NCI-H345 treated with DMSO at 0.1 percent for 48 hours (cell line): ENCODE data around the gene HYLS1.
A peak's percentile ranks its signal among the peaks of the same experiment; 100 is the strongest.
"Not testable (repeated sequence)": the region's sequence is repeated elsewhere in the genome, so short reads cannot be mapped to it uniquely, and the experiment has no call there.

Source experiments
- DNase-seq: peaks from one replicate; lab custom pipeline; 2025; ENCODE audit not compliant: unreplicated experiment; lab: John Stamatoyannopoulos, UW

The HYLS1 gene

DNA sequence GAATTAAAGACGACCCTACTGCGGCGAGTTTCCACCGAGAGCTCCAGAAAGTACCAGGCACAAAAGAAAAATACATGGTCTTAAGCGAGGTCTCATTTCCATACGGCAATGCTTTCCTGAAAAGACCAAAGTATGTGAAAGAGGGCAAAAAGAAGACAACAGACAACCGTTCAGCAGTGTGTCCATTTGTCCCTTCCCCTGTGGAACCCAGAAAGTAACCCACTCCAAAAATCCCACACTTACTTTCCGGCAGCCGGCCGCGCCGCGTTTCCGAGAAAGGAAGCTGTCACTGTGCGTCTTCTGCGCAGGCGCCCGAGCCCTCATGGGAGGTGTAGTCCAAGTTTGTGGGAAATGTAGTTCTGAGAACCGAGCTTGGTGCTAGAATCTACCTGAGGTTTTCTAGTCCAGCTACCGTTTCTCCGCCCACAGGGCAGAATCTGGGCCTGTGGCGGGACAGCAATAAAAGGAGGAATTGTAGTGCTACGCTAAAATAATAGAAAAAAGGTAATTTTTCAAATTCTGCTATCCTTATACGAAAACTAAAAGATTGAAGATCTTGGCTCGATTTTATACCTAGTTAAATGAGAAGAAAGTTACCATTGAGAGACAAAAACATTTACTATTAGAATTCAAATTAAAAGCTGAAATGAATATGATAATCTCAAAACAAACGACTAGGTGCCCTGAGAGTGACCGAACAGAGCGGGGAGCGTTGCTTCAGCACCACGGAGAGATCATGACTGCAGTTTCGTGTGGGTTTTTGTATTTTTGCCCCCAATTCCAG is 15.7 kb downstream of the HYLS1 start, which contains the start of gene PUS3:
Gene PUS3 (minus strand): TSS at position 280 of the 784 bp plus-strand sequence. CDS start 6,922 bp downstream, outside the sequence.
- DNase-seq, result peak; percentile 90

- DNase-seq, result peak; percentile 20
Measured at GRCh38 chr11:125903711-125904659, 16.5 kb downstream of the HYLS1 start, which contains the start of gene DDX25. DDX25 (plus strand) TSS chr11:125904508; CDS start chr11:125904518, 10 bp downstream.

- DNase-seq, result no peak
Measured at GRCh38 chr11:125904678-125905077, 17.2 kb downstream of the HYLS1 start.

GRCh38 chr11:125910226-125910849 is 22.9 kb downstream of the HYLS1 start:
- DNase-seq, result no peak

DNA sequence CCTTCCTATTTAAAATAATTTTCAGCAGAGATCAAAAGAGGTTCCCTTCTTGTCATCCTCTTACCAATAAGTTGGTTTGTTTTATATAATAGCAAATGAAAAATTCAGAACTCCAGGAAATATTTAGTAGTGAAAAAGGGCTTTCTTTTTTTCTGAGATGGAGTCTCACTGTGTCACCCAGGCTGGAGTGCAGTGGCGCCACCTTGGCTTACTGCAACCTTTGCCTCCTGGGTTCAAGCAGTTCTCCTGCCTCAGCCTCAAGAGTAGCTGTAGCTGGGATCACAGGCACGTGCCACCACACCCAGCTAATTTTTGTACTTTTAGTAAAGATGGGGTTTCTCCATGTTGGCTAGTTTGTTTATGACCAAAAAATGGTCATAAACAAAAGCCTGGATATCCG is 27.1 kb downstream of the HYLS1 start:
- DNase-seq, result not testable (repeated sequence)

DNA sequence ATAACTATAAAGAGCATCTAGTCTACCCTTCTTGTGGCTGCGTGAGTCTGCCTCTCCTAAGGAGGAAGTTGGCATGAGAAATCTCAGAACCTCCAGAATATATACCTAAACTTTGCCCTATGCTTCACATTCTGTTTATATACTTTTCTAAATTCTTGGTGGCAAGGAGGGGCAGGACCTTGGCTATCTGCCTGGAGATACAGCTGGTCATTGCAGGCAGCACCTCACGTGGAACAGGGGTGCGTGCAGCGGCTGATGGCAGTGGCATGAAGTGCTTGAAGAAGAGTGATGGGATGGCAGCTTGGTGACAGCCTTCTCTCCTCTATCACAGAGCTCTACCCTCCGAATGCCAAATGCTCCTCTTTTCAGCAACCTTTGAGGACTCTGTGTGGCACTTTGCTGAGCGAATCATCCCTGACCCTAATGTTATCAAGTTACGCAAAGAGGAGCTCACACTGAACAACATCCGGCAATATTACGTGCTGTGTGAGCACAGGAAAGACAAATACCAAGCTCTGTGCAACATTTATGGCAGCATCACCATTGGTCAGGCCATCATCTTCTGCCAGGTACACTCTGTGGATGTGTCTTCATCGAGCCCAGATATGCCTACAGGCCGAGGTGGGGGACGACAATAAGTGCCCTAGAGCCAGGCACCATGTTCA is 29.3 kb downstream of the HYLS1 start:
- no peak for DNase-seq

GRCh38 chr11:125918140-125918840 is 30.8 kb downstream of the HYLS1 start:
- no peak for DNase-seq

- DNase-seq, result no peak
Measured at GRCh38 chr11:125921042-125921441, 33.6 kb downstream of the HYLS1 start.

GRCh38 chr11:125922156-125922555 is 34.7 kb downstream of the HYLS1 start:
- DNase-seq, result no peak

DNA sequence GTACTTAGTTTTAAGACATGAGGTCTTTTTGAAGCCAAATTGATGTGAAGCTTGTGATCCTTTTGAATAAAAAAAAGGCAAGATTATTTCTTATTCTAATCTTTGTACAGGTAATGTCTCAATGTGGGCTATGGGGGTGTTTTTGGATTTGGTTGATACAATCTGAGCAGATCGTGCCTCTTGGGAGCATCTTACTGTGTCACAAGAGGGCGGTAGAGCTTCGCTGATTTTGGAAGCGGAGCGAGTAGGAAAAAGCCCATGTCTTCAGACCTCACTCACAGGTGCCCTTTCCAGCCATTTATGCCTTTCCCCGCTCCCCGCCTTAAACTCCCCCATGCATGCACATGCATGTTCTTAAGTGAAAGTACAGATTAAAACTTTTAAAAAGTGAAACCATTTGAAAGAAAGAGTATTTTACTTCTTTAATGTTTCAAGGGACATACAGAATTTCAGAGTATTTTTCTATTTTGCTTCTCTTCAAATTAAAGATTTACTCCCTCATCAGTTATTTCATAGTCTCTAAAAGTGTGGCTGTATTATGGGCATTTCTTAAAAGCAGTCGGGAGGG is 35.6 kb downstream of the HYLS1 start:
- DNase-seq, result peak; percentile 43

DNA sequence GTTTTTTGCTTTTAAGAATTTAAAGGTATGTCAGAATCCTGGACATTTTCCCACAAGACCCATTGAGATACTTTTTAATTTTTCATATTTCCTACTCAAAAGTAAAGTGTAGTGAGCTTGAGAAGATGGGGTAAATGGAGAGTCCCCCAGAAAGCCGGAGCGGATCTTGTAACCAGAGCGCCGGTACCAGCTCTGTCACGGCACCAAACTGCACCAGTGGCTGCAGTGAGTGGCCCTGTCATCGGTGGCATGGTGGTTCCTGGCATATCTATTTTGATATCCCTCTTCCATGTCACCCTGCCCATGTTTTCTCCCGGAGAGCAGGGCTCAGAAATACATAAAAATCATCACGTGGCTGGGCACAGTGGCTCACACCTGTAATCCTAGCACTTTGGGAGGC is 36.2 kb downstream of the HYLS1 start:
- no peak for DNase-seq

DNA sequence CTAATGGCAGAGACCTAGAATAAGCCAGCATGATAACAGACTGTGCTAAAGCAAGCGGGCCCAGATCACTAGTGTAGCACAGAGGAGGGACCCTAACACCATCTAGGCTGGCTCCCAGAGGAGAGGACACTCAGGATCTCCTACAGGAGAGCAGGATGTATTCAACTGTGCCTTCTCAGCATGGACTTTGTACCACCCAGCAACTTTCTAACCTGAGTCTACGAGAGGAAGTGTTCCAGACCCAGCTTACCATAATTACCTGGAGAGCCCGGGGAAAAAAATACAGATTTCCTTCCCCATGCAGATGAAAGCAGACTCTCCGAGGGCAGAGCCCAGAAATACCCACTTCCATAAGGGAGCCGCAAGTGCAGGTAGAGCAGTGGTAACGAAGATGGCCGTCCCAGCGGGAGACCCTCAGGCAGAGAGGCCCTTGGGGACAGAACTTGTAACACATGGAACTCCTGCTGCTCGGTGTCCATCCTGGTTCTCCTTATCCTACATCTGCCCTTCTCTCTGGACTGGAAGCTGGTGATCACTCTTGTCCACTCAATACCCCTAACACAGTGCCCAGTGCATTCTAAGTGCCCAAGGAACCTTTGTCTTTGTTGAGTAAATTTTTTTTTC is 37.0 kb downstream of the HYLS1 start:
- DNase-seq, result no peak

DNA sequence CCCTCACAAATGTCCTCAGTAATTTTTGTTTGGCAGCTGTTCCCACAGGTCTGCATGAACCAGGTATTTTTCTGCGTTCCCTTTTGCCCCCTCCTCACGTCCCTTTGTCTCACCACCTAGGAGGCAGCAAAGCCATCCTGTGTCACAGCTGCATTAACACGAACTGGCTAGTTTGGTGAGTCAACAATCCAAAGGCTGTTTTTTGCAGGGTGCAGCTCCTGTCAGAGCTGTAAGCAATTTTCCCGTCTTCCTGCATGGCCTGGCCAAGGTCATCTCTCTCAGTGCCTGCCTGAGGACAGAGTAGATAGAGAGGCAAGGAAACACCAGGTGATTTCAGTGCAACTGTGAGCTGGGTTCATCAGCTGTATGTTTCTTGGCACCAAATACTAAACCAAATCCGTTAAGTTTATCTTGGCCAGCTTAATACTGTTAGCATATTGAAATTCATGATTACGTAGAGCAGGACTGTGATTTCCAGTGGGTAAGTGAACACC is 37.8 kb downstream of the HYLS1 start:
- DNase-seq, result no peak

DNA sequence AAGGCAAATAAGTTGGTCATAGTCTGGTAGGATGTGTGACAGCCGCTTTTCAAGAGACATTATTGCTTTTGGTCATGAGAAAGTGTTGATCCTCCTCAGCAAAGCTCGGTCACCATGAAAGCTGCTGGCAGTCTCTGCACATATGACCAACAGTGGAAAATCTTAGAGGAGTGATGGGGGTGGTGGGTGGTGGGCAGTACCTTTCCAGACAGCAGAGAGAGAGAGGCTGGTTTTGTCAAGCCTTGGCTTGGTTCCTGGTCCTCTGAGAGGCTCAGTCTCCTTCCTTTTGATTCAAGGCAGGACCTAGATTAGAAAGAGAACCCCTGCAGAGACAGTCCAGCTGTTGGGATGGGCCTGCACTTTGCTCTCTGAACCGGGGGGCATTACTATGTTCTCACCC is 38.3 kb downstream of the HYLS1 start:
- no peak for DNase-seq

DNA sequence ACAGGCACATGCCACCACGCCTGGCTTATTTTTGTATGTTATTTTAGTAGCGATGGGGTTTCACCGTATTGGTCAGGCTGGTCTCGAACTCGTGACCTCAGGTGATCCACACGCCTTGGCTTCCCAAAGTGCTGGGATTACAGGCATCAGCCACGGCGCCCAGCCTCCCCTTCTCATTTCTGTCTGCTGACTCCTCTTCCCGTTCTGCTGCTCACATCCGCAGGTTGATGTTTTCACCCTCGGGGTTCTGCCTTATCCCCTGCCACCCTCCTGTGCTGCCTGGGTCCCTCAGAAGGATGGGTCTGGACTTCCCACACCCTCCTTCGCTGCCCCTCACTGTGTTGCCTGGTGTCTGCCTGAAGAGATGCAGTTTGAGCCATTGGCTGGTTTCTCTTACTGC is 39.2 kb downstream of the HYLS1 start:
- DNase-seq, result no peak

GRCh38 chr11:125929445-125930075 is 42.1 kb downstream of the HYLS1 start:
- no peak for DNase-seq

GRCh38 chr11:125930076-125930450 is 42.6 kb downstream of the HYLS1 start:
- no peak for DNase-seq

DNA sequence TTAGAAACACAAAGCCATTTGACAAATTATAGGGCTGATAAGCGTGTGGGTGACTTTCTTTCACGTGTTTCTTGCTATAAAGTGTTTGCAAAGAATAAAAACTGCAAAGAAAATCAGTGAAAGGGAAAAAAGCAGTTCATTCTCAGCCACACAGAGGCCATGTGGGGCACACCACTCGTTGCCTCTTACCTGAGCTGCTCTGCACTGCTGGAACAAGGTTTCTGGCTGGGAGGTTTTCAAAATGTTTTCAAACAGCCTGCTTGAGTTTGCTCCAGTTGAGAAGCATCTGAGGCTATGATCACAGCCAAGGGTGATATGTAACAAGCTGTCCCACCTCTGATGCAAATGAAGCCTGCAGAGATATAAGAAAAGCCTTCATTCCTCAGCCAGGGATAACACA is 43.6 kb downstream of the HYLS1 start:
- no peak for DNase-seq

DNA sequence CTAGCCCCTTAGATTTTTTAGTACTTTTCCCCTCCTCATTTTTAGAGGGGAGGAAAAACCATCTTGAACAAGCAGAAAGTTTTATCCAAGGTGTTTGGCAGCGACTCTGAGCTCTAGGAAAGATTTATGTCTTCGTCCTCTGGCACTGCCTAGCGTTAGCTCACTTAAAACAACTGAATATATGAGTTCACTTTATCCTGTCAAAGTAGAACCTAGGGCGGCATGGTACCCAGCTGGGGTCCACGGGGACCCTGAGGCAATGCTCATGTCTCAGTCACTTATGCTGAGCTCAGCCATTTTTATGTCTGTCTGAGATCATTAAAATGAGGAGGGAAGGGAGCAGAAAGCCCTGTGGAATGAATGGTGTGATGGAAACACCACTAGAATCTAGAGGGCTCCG is 44.2 kb downstream of the HYLS1 start:
- DNase-seq, result no peak
